GM12891 (cell line): ENCODE data around the gene WIPF2.

Source experiments
- PAX5 ChIP-seq: IDR thresholded peaks from 2 replicates; pipeline ENCODE4 v1.6.1; 2011; ENCODE audit warnings: low read length, moderate library complexity, mild to moderate bottlenecking; ENCODE audit not compliant: insufficient read depth, severe bottlenecking
- POLR2A ChIP-seq: IDR thresholded peaks from 2 replicates; pipeline ENCODE4 v1.6.1; 2011; ENCODE audit warnings: low read depth, low read length, control low read depth
- POLR2AphosphoS5 ChIP-seq: IDR thresholded peaks from 2 replicates; pipeline ENCODE4 v1.6.1; 2011; ENCODE audit warnings: low read depth, low read length, control low read depth
- TAF1 ChIP-seq: IDR thresholded peaks from 2 replicates; pipeline ENCODE4 v1.6.1; 2011; ENCODE audit warnings: low read depth, low read length, control low read depth

DNA sequence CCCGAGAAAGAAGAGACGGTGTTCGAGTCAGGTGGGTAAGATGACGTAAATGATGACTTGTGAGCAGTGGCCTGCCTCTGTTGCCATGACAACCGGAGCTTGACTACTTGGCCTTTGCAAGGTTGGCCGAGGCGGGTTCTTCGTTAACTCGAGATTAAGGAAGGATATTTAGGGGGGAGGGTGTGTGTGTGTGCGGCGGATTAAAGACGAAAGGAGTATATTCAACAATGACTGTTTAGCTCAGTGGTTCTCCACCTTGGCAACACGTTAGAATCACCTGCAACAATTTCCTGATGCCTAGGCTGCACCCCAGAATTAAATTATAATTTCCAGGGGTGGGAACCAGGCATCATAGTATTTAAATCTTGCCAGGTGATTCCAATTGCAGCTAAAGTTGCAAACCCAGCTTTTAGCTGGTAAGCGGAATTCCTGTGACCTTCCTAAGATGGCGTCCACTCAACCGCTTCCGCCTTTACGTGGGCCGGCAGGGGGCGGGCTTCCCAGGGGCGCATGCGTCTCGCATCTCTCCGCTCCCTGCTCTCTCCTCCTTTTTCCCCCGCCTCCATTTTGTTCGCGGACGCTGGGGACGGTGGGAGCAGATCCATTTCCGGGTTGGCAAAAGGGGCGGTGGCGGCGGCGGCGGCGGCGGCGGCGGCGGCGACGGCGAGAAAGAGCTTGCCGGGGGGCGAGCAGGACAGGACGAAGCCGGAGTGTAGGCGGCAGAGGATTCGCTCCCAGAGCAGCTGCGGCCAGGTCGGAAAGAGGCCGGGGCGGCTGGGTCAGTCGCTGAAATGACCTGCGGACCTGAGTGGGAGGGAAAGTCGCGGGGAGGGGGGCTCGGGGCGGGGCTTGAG is at the start of gene WIPF2:
- TF ChIP-seq POLR2A (no peak), TAF1 (0 out of 2 replicates have a peak, but pooled peaks have one; percentile 26), PAX5 (no peak), POLR2AphosphoS5 (no peak; the same call in 1 of the 2 replicates)
